Testis (tissue), 2 donors: ENCODE results near the gene ABHD15.

Experiments
- CTCF ChIP-seq, 3 experiments: fragments of 450-650 bp in 2 of 3; fragments of 200-600 bp in 1 of 3; sonication (generic) in 1 of 3; IDR thresholded peaks; one replicate each; pipeline ENCODE4 v1.5.1; 2016 to 2019; ENCODE audit warnings: antibody characterized with exemption in 3 of 3, mild to moderate bottlenecking in 2 of 3, moderate library complexity in 1 of 3
- POLR2A ChIP-seq: fragments of 450-650 bp; IDR thresholded peaks from one replicate; pipeline ENCODE4 v1.6.1; 2017; ENCODE audit warnings: antibody characterized with exemption, mild to moderate bottlenecking, moderate library complexity

- no peak for TF ChIP-seq POLR2A
- no peak for TF ChIP-seq CTCF (IDR thresholded peaks at IDR 0.05)
These were observed 14.9 kb upstream of the ABHD15 start for GRCh38 chr17:29581583-29582253.
